Cardiac muscle cell (in vitro differentiated cells and primary cell): ENCODE results near the gene DVL1. TPM values are rescaled to one million over a fixed set of nuclear protein-coding genes. Genes with fewer than 3 reads are reported as not detected.

Experiments used
- DNase-seq, 2 donors: peaks; one replicate each; pipeline versions ENCODE4 v3.0.0 to v3.0.0-alpha.2; 2010 to 2017; ENCODE audit warnings: low read depth in 1 of 2, low spot score in 1 of 2
- H3K27ac ChIP-seq: fragments of 200-600 bp; sonication (generic); 2 replicates; pipeline ENCODE4 v1.5.1; 2016
- H3K27me3 ChIP-seq: fragments of 200-600 bp; sonication (generic); 2 replicates; pipeline ENCODE4 v1.6.0; 2016; ENCODE audit warnings: control low read depth
- H3K36me3 ChIP-seq: fragments of 200-600 bp; sonication (generic); 2 replicates; pipeline ENCODE4 v1.5.1; 2016; ENCODE audit warnings: control low read depth
- H3K4me1 ChIP-seq: fragments of 200-600 bp; sonication (generic); 2 replicates; pipeline ENCODE4 v1.8.1; 2017; ENCODE audit warnings: low read depth, mild to moderate bottlenecking, mixed run types
- H3K4me3 ChIP-seq: fragments of 200-600 bp; sonication (generic); 2 replicates; pipeline ENCODE4 v1.5.1; 2016; ENCODE audit warnings: mild to moderate bottlenecking
- H3K9me3 ChIP-seq: fragments of 200-600 bp; sonication (generic); 2 replicates; pipeline ENCODE4 v1.5.1; 2017; ENCODE audit warnings: low read depth, mild to moderate bottlenecking, control low read depth
- CTCF ChIP-seq: IDR thresholded peaks from 2 replicates; pipeline ENCODE4 v1.5.1; 2012; ENCODE audit warnings: low read depth, mild to moderate bottlenecking, low read length
- polyA plus RNA-seq: library from polyadenylated mRNA; unstranded; fragments of >200 nt; fragmentation: Nextera tagmentation; extraction: Ambion mirVana; gene quantifications from 2 replicates; pipeline ENCODE4 v1.2.1, GENCODE V29; 2016
- total RNA-seq: library from RNA; depleted of rRNA; stranded (reverse); fragments of >200 nt; gene quantifications from 2 replicates; pipeline ENCODE4 v1.2.3, GENCODE V29; 2016

The DVL1 gene
- total and polyA plus RNA-seq, 2 experiments from 2014 or later: 29.1 to 105 TPM

- no peak for TF ChIP-seq CTCF
- peaks cover 9% of the 10 kb centered on the region for H3K4me1 ChIP-seq
- H3K27ac ChIP-seq: peak overlapping the region; percentile 69
- peaks cover 3% of the 10 kb centered on the region for H3K36me3 ChIP-seq
- no peak for DNase-seq
- H3K27me3 ChIP-seq: no peaks in the 10 kb centered on the region
- H3K4me3 ChIP-seq: peak overlapping the region; percentile 98
- no peaks in the 10 kb centered on the region for H3K9me3 ChIP-seq
These were observed 23.7 kb downstream of the DVL1 start for GRCh38 chr1:1325288-1326074.

GRCh38 chr1:1324524-1325287 lies 24.5 kb downstream of the DVL1 start, which contains the start of the genes CPTP and INTS11:
Gene CPTP, plus strand, starts transcription at chr1:1324802. Its CDS starts 2,109 bp downstream, at chr1:1326911.
Gene INTS11, minus strand, starts transcription at chr1:1324660. Its CDS starts 52 bp downstream, at chr1:1324608.
- no peak for TF ChIP-seq CTCF
- Histone ChIP-seq H3K27me3 (no peaks in the 10 kb centered on the region), H3K4me3 (peak within 1 kb of the TSS; percentile 98), H3K4me1 (peaks cover 9% of the 10 kb centered on the region), H3K36me3 (peaks cover 3% of the 10 kb centered on the region), H3K27ac (peak within 1 kb of the TSS; percentile 69), H3K9me3 (no peaks in the 10 kb centered on the region)
- peak; percentile 93 to 95 for DNase-seq

GRCh38 chr1:1324084-1324523 lies 25.1 kb downstream of the DVL1 start:
- H3K4me1 ChIP-seq: peaks cover 9% of the 10 kb centered on the region
- H3K9me3 ChIP-seq: no peaks in the 10 kb centered on the region
- H3K36me3 ChIP-seq: peaks cover 4% of the 10 kb centered on the region
- no peaks in the 10 kb centered on the region for H3K27me3 ChIP-seq
- no peak for TF ChIP-seq CTCF
- DNase-seq: no peak
- H3K27ac ChIP-seq: no peak overlapping the region
- H3K4me3 ChIP-seq: peak overlapping the region; percentile 98

- Histone ChIP-seq H3K27me3 (no peaks in the 10 kb centered on the region), H3K4me3 (no peak overlapping the region), H3K9me3 (no peaks in the 10 kb centered on the region), H3K4me1 (peaks cover 9% of the 10 kb centered on the region), H3K36me3 (peaks cover 8% of the 10 kb centered on the region), H3K27ac (no peak overlapping the region)
- TF ChIP-seq CTCF: no peak
- no peak for DNase-seq
These were observed 26.3 kb downstream of the DVL1 start for GRCh38 chr1:1322952-1323351.

- Histone ChIP-seq H3K4me3 (no peak overlapping the region), H3K27ac (no peak overlapping the region), H3K9me3 (no peaks in the 10 kb centered on the region), H3K27me3 (no peaks in the 10 kb centered on the region), H3K36me3 (peaks cover 8% of the 10 kb centered on the region), H3K4me1 (peaks cover 9% of the 10 kb centered on the region)
- DNase-seq: no peak
- no peak for TF ChIP-seq CTCF
These were observed 26.8 kb downstream of the DVL1 start for GRCh38 chr1:1322418-1322817.
